HUES6 (cell line): ENCODE measurements around the gene NECAB2.

ENCODE experiments used
- H3K27ac ChIP-seq: 2 replicates; pipeline ENCODE4 v1.7.0; 2013; ENCODE audit warnings: low read depth, mild to moderate bottlenecking, low read length, inconsistent platforms
- H3K27me3 ChIP-seq: 2 replicates; pipeline ENCODE4 v1.6.1; 2013; ENCODE audit warnings: low read length; ENCODE audit not compliant: control insufficient read depth, insufficient read depth
- H3K36me3 ChIP-seq: 2 replicates; pipeline ENCODE4 v1.6.1; 2013; ENCODE audit warnings: low read length; ENCODE audit not compliant: control insufficient read depth, insufficient read depth
- H3K4me1 ChIP-seq: 2 replicates; pipeline ENCODE4 v1.6.1; 2013; ENCODE audit warnings: low read length; ENCODE audit not compliant: control insufficient read depth, insufficient read depth
- H3K4me3 ChIP-seq: 2 replicates; pipeline ENCODE4 v1.5.1; 2013; ENCODE audit warnings: low read depth, low read length
- H3K9ac ChIP-seq: one replicate; pipeline ENCODE4 v1.6.1; 2013; ENCODE audit warnings: mild to moderate bottlenecking, low read length
- H3K9me3 ChIP-seq: 2 replicates; pipeline ENCODE4 v1.6.1; 2013; ENCODE audit warnings: low read depth, low read length; ENCODE audit not compliant: control insufficient read depth, insufficient read depth

NECAB2 gene

DNA sequence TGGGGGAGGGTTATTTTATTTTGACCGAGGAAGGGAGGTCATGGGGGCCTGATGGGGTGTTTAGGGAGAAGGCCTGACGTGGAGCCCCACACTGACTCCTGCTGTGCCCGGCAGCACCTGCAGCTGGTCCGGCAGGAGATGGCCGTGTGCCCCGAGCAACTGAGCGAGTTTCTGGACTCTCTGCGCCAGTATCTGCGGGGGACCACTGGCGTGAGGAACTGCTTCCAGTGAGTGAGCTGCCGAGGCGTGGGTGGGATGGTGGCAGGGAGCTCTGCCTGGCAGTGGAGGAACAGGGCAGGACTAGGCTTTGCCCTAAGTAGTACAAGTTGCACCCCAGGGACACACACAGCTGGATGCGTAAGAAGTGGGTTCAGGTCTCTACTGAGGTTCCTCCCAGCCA is 30.0 kb downstream of the NECAB2 start:
- no peaks in the 10 kb centered on the region for H3K9me3 ChIP-seq
- H3K4me3 ChIP-seq, result no peak overlapping the region
- H3K4me1 ChIP-seq, result peaks cover 5% of the 10 kb centered on the region; the same call in 1 of the 2 replicates
- no peak overlapping the region for H3K9ac ChIP-seq
- no peak overlapping the region for H3K27ac ChIP-seq
- H3K27me3 ChIP-seq, result no peaks in the 10 kb centered on the region
- no peaks in the 10 kb centered on the region for H3K36me3 ChIP-seq

DNA sequence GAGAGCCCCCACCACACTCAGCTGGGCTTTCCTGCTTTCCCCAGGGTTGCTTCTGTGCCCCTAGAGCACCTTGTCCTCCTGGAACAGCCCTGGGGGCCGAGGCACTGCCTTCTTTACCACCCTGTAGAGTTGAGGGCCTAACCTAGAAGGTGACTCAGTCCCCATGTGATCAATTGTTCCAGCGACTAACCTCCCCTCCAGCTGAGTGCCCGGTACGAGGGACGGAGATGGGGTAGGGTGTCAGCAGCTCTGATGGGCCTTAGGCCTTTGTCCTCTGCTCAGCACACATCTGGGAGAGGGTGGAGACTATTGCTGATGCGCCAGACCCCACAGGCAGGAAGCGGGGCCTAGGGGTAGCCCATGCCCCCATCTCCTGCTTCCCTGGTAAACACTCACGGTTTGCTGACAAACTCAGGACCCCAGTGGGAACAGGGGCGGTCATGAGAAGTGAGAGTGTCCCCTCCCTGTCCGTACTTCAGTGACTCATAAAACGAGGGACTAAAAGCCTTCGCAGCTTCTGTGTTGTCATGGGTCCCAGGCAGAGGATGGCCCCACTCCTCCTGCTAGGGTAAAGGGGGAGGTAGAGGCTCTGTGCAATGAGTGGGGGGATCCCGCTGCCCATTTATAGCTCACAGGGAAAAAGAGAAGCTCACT is 33.1 kb downstream of the NECAB2 start:
- Histone ChIP-seq H3K9ac (no peak overlapping the region), H3K4me1 (peaks cover 5% of the 10 kb centered on the region; the same call in 1 of the 2 replicates), H3K36me3 (no peaks in the 10 kb centered on the region), H3K27ac (no peak overlapping the region), H3K27me3 (no peaks in the 10 kb centered on the region; the same call in 1 of the 2 replicates), H3K9me3 (no peaks in the 10 kb centered on the region), H3K4me3 (no peak overlapping the region)

DNA sequence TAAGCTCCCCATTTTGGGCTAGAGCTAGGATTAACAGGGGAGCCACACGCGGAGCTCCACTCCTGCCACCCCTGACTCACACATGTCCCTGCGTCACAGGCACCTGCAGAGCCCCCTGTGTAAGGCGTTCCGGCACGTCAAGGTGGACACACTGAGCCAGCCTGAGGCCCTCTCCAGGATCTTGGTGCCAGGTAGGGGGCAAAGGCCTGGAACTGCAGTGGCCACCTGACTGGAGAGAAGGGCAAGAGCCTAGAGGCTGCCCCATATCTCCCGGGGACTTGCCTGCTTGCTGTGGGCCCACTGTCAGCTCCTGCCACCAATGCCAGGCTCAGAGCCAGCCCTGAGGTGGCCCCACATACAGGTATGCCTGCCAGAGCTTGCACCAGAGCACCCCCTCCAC is 33.7 kb downstream of the NECAB2 start:
- Histone ChIP-seq H3K4me1 (peaks cover 5% of the 10 kb centered on the region; the same call in 1 of the 2 replicates), H3K9me3 (no peaks in the 10 kb centered on the region), H3K27ac (no peak overlapping the region), H3K4me3 (no peak overlapping the region), H3K27me3 (no peaks in the 10 kb centered on the region; the same call in 1 of the 2 replicates), H3K9ac (no peak overlapping the region), H3K36me3 (no peaks in the 10 kb centered on the region)

DNA sequence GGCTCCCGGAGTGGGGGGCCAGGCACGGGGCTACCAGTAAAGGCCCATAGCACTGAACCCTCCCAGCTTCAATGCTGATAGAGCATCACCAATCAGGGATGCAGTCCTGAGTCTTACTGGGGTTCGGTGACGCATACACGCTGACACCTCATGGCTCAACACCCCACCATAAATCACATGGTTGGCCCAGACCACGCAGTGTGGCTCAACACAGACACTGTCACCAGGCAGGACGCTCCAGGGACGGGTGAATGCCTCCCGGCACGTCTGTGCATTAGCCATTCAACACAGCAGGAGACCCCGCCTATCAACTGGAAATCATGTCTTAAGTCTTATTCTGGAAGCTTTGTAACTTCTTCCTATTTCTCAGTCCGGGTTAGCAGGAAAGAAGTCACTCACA is 35.0 kb downstream of the NECAB2 start:
- Histone ChIP-seq H3K27ac (no peak overlapping the region), H3K36me3 (no peaks in the 10 kb centered on the region), H3K9me3 (no peaks in the 10 kb centered on the region), H3K9ac (no peak overlapping the region), H3K4me3 (no peak overlapping the region), H3K27me3 (no peaks in the 10 kb centered on the region; the same call in 1 of the 2 replicates), H3K4me1 (peaks cover 5% of the 10 kb centered on the region; the same call in 1 of the 2 replicates)

DNA sequence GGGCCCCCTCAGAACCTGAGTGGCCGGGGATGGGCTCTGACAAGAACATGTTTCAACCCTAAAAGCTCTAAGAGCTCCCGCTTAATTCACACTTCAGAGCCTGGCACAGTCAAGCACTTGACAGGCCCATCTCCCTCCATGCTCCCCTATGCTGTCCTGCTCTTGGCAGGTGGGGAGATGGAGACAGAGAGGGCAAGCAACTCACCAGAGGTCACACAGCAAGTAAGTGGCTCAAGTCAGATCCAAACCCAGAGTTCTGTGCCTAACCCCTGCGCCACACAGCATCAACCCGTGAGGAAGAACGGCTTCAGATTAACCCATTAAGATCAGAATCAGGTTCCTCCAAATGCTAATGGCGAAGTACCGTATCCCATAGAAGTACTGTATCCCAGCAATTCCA is 36.4 kb downstream of the NECAB2 start:
- Histone ChIP-seq H3K27me3 (no peaks in the 10 kb centered on the region; the same call in 1 of the 2 replicates), H3K9ac (no peak overlapping the region)

DNA sequence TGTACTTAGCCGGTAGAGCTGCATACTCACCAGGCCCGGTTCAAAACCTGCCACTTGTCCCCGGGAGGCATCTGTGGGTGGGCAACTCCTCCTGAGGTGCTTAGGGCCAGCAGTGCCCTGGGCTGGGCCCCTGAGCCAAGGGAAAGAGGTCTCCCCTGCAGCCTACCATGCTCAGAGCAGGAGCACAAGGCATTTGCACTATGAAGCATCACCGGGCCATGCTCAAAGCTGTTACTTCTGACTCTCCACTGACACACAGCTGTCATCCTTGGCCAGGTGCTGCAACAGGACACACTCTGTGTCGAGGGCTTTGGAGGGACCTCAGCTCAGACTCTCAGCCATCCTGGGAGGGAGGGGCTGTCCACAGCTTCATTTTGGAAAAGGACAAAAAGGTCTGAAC is 37.3 kb downstream of the NECAB2 start:
- Histone ChIP-seq H3K27ac (no peak overlapping the region), H3K4me3 (no peak overlapping the region), H3K36me3 (no peaks in the 10 kb centered on the region), H3K9ac (no peak overlapping the region), H3K9me3 (peaks cover 4% of the 10 kb centered on the region), H3K4me1 (peaks cover 5% of the 10 kb centered on the region; the same call in 1 of the 2 replicates), H3K27me3 (no peaks in the 10 kb centered on the region; the same call in 1 of the 2 replicates)

More for the DNA sequence above, 36.4 kb downstream of the NECAB2 start:
- H3K27ac ChIP-seq, result no peak overlapping the region
- no peak overlapping the region for H3K4me3 ChIP-seq
- H3K36me3 ChIP-seq, result no peaks in the 10 kb centered on the region
- H3K4me1 ChIP-seq, result peaks cover 5% of the 10 kb centered on the region; the same call in 1 of the 2 replicates
- H3K9me3 ChIP-seq, result peaks cover 4% of the 10 kb centered on the region

DNA sequence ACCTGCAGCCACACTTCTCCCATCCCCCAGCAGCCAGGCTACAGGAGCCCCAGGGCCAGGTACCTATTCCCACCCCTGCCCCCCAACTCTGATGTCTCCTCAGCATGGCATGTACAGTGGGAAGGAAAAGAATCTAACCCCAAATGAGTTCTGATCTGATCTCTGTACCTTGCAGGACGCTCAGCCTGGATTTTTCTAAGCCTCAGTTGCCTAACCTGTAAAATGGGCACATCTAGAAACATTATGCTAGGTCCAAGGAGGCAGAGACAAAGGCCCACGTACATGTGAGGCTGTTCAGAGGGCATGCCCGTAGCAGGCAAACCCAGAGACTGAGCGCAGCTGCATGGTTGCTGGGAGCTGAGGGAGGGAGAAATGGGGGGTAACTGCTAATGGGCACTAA is 39.5 kb downstream of the NECAB2 start:
- H3K4me1 ChIP-seq, result no peaks in the 10 kb centered on the region
- no peaks in the 10 kb centered on the region; the same call in 1 of the 2 replicates for H3K27me3 ChIP-seq
- H3K9ac ChIP-seq, result no peak overlapping the region
- H3K9me3 ChIP-seq, result peaks cover 4% of the 10 kb centered on the region
- H3K27ac ChIP-seq, result no peak overlapping the region
- no peaks in the 10 kb centered on the region for H3K36me3 ChIP-seq
- no peak overlapping the region for H3K4me3 ChIP-seq

DNA sequence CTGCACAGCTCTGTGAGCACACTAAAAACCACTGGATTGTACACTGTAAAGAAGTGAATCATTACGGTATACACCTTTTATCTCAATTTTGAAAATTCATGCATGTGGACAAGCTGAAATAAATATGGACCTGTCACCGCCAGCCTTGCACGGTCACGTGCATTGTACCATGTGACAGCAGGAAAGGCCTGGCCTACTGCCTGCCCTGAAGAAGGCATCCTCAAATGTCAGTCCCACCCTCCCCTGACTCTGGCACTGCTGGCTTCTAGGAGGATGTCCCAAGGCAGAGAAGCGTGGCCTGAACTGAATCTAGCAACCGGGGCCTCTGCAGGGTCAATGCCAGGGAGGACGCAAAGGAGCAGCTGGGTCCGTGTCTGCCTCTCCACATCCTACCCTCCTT is 39.9 kb downstream of the NECAB2 start:
- no peaks in the 10 kb centered on the region; the same call in 1 of the 2 replicates for H3K27me3 ChIP-seq
- peaks cover 4% of the 10 kb centered on the region for H3K9me3 ChIP-seq
- H3K4me1 ChIP-seq, result no peaks in the 10 kb centered on the region
- no peak overlapping the region for H3K4me3 ChIP-seq
- no peak overlapping the region for H3K9ac ChIP-seq
- no peak overlapping the region for H3K27ac ChIP-seq
- no peaks in the 10 kb centered on the region for H3K36me3 ChIP-seq

DNA sequence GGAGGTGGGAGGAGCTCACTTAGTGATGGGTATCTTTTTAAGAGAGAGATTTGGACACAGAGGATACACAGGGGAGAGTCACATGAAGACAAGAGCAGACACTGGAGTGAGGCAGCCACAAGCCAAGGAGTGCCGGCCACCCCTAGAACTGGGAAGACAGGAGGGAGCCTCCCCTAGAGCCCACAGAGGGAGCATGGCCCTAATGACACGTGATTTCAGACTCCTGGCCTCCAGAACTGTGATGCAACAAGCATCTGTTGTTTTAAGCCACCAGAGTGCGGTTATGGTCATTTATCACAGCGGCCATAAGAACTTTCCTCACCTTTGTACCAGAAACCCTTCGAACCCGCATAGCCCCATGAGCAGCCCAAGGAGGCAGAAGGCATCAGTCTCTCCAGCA is 41.2 kb downstream of the NECAB2 start:
- no peak overlapping the region for H3K27ac ChIP-seq
- H3K4me3 ChIP-seq, result no peak overlapping the region
- H3K9me3 ChIP-seq, result peaks cover 4% of the 10 kb centered on the region
- H3K36me3 ChIP-seq, result no peaks in the 10 kb centered on the region
- no peaks in the 10 kb centered on the region; the same call in 1 of the 2 replicates for H3K27me3 ChIP-seq
- no peak overlapping the region for H3K9ac ChIP-seq
- no peaks in the 10 kb centered on the region for H3K4me1 ChIP-seq

DNA sequence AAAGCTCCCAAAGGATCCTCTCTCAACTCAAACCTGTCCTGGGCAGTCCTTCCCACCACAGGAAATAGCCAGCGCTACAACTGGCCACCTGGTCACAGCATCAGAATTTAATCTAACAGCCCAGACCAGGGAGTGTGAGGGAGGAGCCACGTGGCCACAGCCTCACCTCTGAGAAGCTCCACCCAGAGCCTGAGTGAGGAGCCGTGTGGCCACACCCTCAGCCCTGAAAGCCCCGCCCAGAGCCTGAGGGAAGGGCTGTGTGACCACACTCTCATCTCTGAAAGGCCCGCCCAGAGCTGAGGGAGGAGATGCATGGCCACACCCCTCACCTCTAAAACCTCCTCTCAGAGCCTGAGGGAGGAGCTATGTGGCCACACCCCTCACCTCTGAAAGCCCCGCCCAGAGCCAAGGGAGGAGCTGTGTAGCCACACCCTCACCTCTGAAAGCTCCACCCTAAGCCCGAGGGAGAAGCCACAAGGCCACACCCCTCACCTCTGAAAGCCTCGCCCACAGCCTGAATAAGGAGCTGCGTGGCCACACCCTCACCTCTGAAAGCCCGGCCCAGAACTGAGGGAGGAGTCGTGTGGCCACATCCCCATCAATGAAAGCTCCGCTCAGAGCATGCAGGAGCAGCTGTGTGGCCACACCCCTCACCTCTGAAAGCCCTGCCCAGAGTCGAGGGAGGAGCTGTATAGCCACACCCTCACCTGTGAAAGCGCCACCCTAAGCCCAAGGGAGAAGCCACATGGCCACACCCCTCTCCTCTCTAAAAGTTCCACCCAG is 45.9 kb downstream of the NECAB2 start:
- Histone ChIP-seq H3K36me3 (no peaks in the 10 kb centered on the region), H3K4me1 (0 out of 2 replicates have a peak, but pooled peaks cover 5% of the 10 kb centered on the region), H3K4me3 (no peak overlapping the region), H3K27ac (no peak overlapping the region), H3K27me3 (no peaks in the 10 kb centered on the region), H3K9ac (no peak overlapping the region), H3K9me3 (peaks cover 4% of the 10 kb centered on the region)
